Measurements from ENCODE around the gene ADORA3.

ADORA3 gene

GRCh38 chr1:111535256-111536191, 32.1 kb upstream of the ADORA3 start:
- Histone ChIP-seq H3K4me3 (ENCODE audit: low read depth in 1 of 2, low read length in 2 of 2) (no peak overlapping the region), H3K9me3 (ENCODE audit: control insufficient read depth in 1 of 2, low read length in 2 of 2) (no peaks in the 10 kb centered on the region), H3K27me3 (ENCODE audit: control insufficient read depth in 1 of 2, insufficient read depth in 2 of 2, low read length in 2 of 2) (no peaks in the 10 kb centered on the region), H3K4me1 (ENCODE audit: control insufficient read depth in 1 of 2, insufficient read depth in 2 of 2, low read length in 2 of 2) (peaks cover 7 to 21% of the 10 kb centered on the region in 2 donors), H3K9ac (ENCODE audit: low read depth in 1 of 2, low read length in 2 of 2) (no peak overlapping the region), H3K27ac (ENCODE audit: low read depth, low read length) (no peak overlapping the region), H3K36me3 (ENCODE audit: control insufficient read depth in 1 of 2, insufficient read depth in 2 of 2, low read length in 2 of 2) (no peaks in the 10 kb centered on the region)

- H3K4me1 ChIP-seq (ENCODE audit: control insufficient read depth in 1 of 2, insufficient read depth in 2 of 2, low read length in 2 of 2): peaks cover 15 to 17% of the 10 kb centered on the region in 2 donors
- no peak overlapping the region for H3K4me3 ChIP-seq (ENCODE audit: low read depth in 1 of 2, low read length in 2 of 2)
- no peaks in the 10 kb centered on the region for H3K27me3 ChIP-seq (ENCODE audit: control insufficient read depth in 1 of 2, insufficient read depth in 2 of 2, low read length in 2 of 2)
- no peak overlapping the region for H3K27ac ChIP-seq (ENCODE audit: low read depth, low read length)
- H3K9ac ChIP-seq (ENCODE audit: low read depth in 1 of 2, low read length in 2 of 2): no peak overlapping the region
- no peaks in the 10 kb centered on the region for H3K36me3 ChIP-seq (ENCODE audit: control insufficient read depth in 1 of 2, insufficient read depth in 2 of 2, low read length in 2 of 2)
- H3K9me3 ChIP-seq (ENCODE audit: control insufficient read depth in 1 of 2, low read length in 2 of 2): no peaks in the 10 kb centered on the region
Observed at GRCh38 chr1:111520053-111520452, 16.6 kb upstream of the ADORA3 start.

- H3K9ac ChIP-seq (ENCODE audit: low read depth in 1 of 2, low read length in 2 of 2): no peak overlapping the region
- no peak overlapping the region for H3K4me3 ChIP-seq (ENCODE audit: low read depth in 1 of 2, low read length in 2 of 2)
- H3K4me1 ChIP-seq (ENCODE audit: control insufficient read depth in 1 of 2, insufficient read depth in 2 of 2, low read length in 2 of 2): peaks cover 20 to 22% of the 10 kb centered on the region in 2 donors
- no peaks in the 10 kb centered on the region for H3K27me3 ChIP-seq (ENCODE audit: control insufficient read depth in 1 of 2, insufficient read depth in 2 of 2, low read length in 2 of 2)
- H3K27ac ChIP-seq (ENCODE audit: low read depth, low read length): no peak overlapping the region
- H3K9me3 ChIP-seq (ENCODE audit: control insufficient read depth in 1 of 2, low read length in 2 of 2): no peaks in the 10 kb centered on the region
- H3K36me3 ChIP-seq (ENCODE audit: control insufficient read depth in 1 of 2, insufficient read depth in 2 of 2, low read length in 2 of 2): no peaks in the 10 kb centered on the region
Observed at GRCh38 chr1:111517469-111518225, 14.2 kb upstream of the ADORA3 start.

- peak overlapping the region; percentile 53 to 61 for H3K4me3 ChIP-seq (ENCODE audit: low read depth in 1 of 2, low read length in 2 of 2)
- peaks cover 20 to 22% of the 10 kb centered on the region in 2 donors for H3K4me1 ChIP-seq (ENCODE audit: control insufficient read depth in 1 of 2, insufficient read depth in 2 of 2, low read length in 2 of 2)
- H3K36me3 ChIP-seq (ENCODE audit: control insufficient read depth in 1 of 2, insufficient read depth in 2 of 2, low read length in 2 of 2): no peaks in the 10 kb centered on the region
- H3K9me3 ChIP-seq (ENCODE audit: control insufficient read depth in 1 of 2, low read length in 2 of 2): no peaks in the 10 kb centered on the region
- H3K27ac ChIP-seq (ENCODE audit: low read depth, low read length): peak overlapping the region; percentile 65
- H3K27me3 ChIP-seq (ENCODE audit: control insufficient read depth in 1 of 2, insufficient read depth in 2 of 2, low read length in 2 of 2): no peaks in the 10 kb centered on the region
- peak overlapping the region in 1 of 2 donors; percentile 38 for H3K9ac ChIP-seq (ENCODE audit: low read depth in 1 of 2, low read length in 2 of 2)
Observed at GRCh38 chr1:111516005-111516535, 12.6 kb upstream of the ADORA3 start.

GRCh38 chr1:111515291-111516004, 12.0 kb upstream of the ADORA3 start:
- Histone ChIP-seq H3K27ac (ENCODE audit: low read depth, low read length) (peak overlapping the region; percentile 65), H3K36me3 (ENCODE audit: control insufficient read depth in 1 of 2, insufficient read depth in 2 of 2, low read length in 2 of 2) (no peaks in the 10 kb centered on the region), H3K9ac (ENCODE audit: low read depth in 1 of 2, low read length in 2 of 2) (peak overlapping the region in 1 of 2 donors; percentile 38), H3K4me1 (ENCODE audit: control insufficient read depth in 1 of 2, insufficient read depth in 2 of 2, low read length in 2 of 2) (peaks cover 19 to 20% of the 10 kb centered on the region in 2 donors), H3K4me3 (ENCODE audit: low read depth in 1 of 2, low read length in 2 of 2) (peak overlapping the region; percentile 53 to 61), H3K27me3 (ENCODE audit: control insufficient read depth in 1 of 2, insufficient read depth in 2 of 2, low read length in 2 of 2) (no peaks in the 10 kb centered on the region), H3K9me3 (ENCODE audit: control insufficient read depth in 1 of 2, low read length in 2 of 2) (no peaks in the 10 kb centered on the region)

- H3K4me1 ChIP-seq (ENCODE audit: control insufficient read depth in 1 of 2, insufficient read depth in 2 of 2, low read length in 2 of 2): peaks cover 32 to 33% of the 10 kb centered on the region in 2 donors
- no peak overlapping the region for H3K9ac ChIP-seq (ENCODE audit: low read depth in 1 of 2, low read length in 2 of 2)
- H3K36me3 ChIP-seq (ENCODE audit: control insufficient read depth in 1 of 2, insufficient read depth in 2 of 2, low read length in 2 of 2): no peaks in the 10 kb centered on the region
- no peak overlapping the region for H3K27ac ChIP-seq (ENCODE audit: low read depth, low read length)
- H3K4me3 ChIP-seq (ENCODE audit: low read depth in 1 of 2, low read length in 2 of 2): no peak overlapping the region
- H3K27me3 ChIP-seq (ENCODE audit: control insufficient read depth in 1 of 2, insufficient read depth in 2 of 2, low read length in 2 of 2): no peaks in the 10 kb centered on the region
- no peaks in the 10 kb centered on the region for H3K9me3 ChIP-seq (ENCODE audit: control insufficient read depth in 1 of 2, low read length in 2 of 2)
Observed at GRCh38 chr1:111513410-111514020, 10.1 kb upstream of the ADORA3 start.

- Histone ChIP-seq H3K9me3 (ENCODE audit: control insufficient read depth in 1 of 2, low read length in 2 of 2) (no peaks in the 10 kb centered on the region), H3K27me3 (ENCODE audit: control insufficient read depth in 1 of 2, insufficient read depth in 2 of 2, low read length in 2 of 2) (no peaks in the 10 kb centered on the region), H3K4me1 (ENCODE audit: control insufficient read depth in 1 of 2, insufficient read depth in 2 of 2, low read length in 2 of 2) (peaks cover 36 to 37% of the 10 kb centered on the region in 2 donors), H3K9ac (ENCODE audit: low read depth in 1 of 2, low read length in 2 of 2) (no peak overlapping the region), H3K27ac (ENCODE audit: low read depth, low read length) (no peak overlapping the region), H3K36me3 (ENCODE audit: control insufficient read depth in 1 of 2, insufficient read depth in 2 of 2, low read length in 2 of 2) (no peaks in the 10 kb centered on the region), H3K4me3 (ENCODE audit: low read depth in 1 of 2, low read length in 2 of 2) (no peak overlapping the region)
Observed at GRCh38 chr1:111512931-111513330, 9.5 kb upstream of the ADORA3 start.

- Histone ChIP-seq H3K27me3 (ENCODE audit: control insufficient read depth in 1 of 2, insufficient read depth in 2 of 2, low read length in 2 of 2) (no peaks in the 10 kb centered on the region), H3K4me3 (ENCODE audit: low read depth in 1 of 2, low read length in 2 of 2) (no peak overlapping the region), H3K4me1 (ENCODE audit: control insufficient read depth in 1 of 2, insufficient read depth in 2 of 2, low read length in 2 of 2) (peaks cover 42 to 43% of the 10 kb centered on the region in 2 donors), H3K27ac (ENCODE audit: low read depth, low read length) (no peak overlapping the region), H3K36me3 (ENCODE audit: control insufficient read depth in 1 of 2, insufficient read depth in 2 of 2, low read length in 2 of 2) (no peaks in the 10 kb centered on the region), H3K9me3 (ENCODE audit: control insufficient read depth in 1 of 2, low read length in 2 of 2) (no peaks in the 10 kb centered on the region), H3K9ac (ENCODE audit: low read depth in 1 of 2, low read length in 2 of 2) (no peak overlapping the region)
Observed at GRCh38 chr1:111512132-111512889, 8.9 kb upstream of the ADORA3 start.

GRCh38 chr1:111511370-111511769, 7.9 kb upstream of the ADORA3 start:
- Histone ChIP-seq H3K4me3 (ENCODE audit: low read depth in 1 of 2, low read length in 2 of 2) (no peak overlapping the region), H3K4me1 (ENCODE audit: control insufficient read depth in 1 of 2, insufficient read depth in 2 of 2, low read length in 2 of 2) (peaks cover 35 to 39% of the 10 kb centered on the region in 2 donors), H3K9ac (ENCODE audit: low read depth in 1 of 2, low read length in 2 of 2) (no peak overlapping the region), H3K9me3 (ENCODE audit: control insufficient read depth in 1 of 2, low read length in 2 of 2) (no peaks in the 10 kb centered on the region), H3K36me3 (ENCODE audit: control insufficient read depth in 1 of 2, insufficient read depth in 2 of 2, low read length in 2 of 2) (no peaks in the 10 kb centered on the region), H3K27me3 (ENCODE audit: control insufficient read depth in 1 of 2, insufficient read depth in 2 of 2, low read length in 2 of 2) (no peaks in the 10 kb centered on the region), H3K27ac (ENCODE audit: low read depth, low read length) (no peak overlapping the region)

Data from duodenal mucosa (tissue), 2 donors.